HL-60/S4 treated with retinoic acid at 250 ng/mL for 4 days and 3 days (cell line): ENCODE results near the gene PLGRKT.
"Not testable (repeated sequence)": the region's sequence is repeated elsewhere in the genome, so short reads cannot be mapped to it uniquely, and the experiment has no call there.

Source experiments
- in situ Hi-C: fragments of 300-500 bp; cut with MboI; formaldehyde crosslinking; loops from 2 replicates; pipeline ENCODE4 v1.7.0; 2022; ENCODE audit warnings: low sequenced_read_pairs

The PLGRKT gene

GRCh38 chr9:5392285-5392684, 45.4 kb downstream of the PLGRKT start:
- in situ Hi-C loops, result no loop called here

GRCh38 chr9:5389109-5389732, 48.5 kb downstream of the PLGRKT start:
- in situ Hi-C loops, result no loop called here

GRCh38 chr9:5388026-5388819, 49.5 kb downstream of the PLGRKT start:
- in situ Hi-C loops, result no loop called here

GRCh38 chr9:5384436-5384835, 53.3 kb downstream of the PLGRKT start:
- in situ Hi-C loops, result no loop called here

DNA sequence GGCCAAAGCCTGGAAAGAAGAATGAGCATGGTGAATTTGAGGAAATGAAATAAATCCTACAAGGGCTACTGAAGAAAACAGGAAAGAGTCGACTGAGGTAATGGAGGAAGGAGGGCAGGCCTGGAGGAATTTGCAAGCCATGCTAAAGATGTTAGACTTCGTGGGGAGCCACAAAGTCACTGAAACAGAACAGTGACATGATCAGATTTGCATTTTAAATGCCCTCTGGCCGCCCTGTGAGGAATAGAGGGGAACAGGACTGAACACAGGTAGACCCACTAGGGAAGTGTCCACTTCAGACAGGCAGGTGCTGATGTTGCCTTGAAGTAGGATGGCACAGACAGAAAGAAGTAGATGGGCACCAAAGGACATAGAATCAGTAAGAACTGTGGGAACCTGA, 55.2 kb downstream of the PLGRKT start:
- in situ Hi-C loops, result no loop called here

GRCh38 chr9:5375790-5376477, 61.8 kb downstream of the PLGRKT start:
- in situ Hi-C loops, result no loop called here

DNA sequence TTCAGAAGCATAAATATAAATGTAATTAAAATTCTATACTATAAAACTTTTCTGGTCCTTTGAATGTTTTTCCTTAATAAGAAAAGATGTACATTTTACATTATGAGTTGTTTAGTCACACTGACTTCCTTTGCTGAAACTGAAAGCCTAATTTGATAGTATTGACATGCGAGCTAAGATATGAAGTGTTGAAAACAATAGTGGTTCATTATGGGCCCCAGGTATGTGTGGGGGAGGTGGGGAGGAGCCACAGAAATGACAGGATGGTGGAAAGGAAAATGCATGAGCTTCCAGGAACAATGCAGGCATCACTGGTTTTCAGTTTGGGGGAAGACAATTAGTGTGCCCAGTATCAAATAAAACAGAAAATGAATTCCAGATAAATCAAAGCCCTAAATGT, 62.6 kb downstream of the PLGRKT start:
- in situ Hi-C loops, result no loop called here

- in situ Hi-C loops, result no loop called here
These were observed 73.3 kb downstream of the PLGRKT start for GRCh38 chr9:5364294-5365024.

- in situ Hi-C loops, result no loop called here
These were observed 76.3 kb downstream of the PLGRKT start for GRCh38 chr9:5361326-5362010.

- in situ Hi-C loops, result no loop called here
These were observed 77.4 kb downstream of the PLGRKT start for GRCh38 chr9:5360341-5360740.

GRCh38 chr9:5357431-5358105, 80.2 kb downstream of the PLGRKT start:
- in situ Hi-C loops, result no loop called here

DNA sequence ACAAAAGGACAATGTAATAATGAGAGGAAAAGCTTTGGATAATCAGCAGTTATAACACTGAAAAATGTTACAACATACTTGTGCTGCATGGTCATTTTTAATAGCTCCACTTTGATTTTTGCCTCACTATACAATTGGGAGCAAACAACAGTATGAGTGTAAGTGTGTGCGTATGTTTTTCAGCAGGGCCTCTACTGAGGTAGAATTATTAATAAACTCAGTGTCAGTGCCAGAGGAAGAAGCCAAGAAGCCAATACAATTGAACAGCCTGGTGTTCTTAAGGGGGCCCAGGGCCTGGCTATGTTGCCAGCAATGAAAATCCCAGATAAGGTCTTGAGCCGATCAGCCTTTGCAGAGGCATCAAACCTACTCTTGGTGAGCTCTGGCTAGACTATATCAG, 81.9 kb downstream of the PLGRKT start:
- in situ Hi-C loops, result no loop called here

DNA sequence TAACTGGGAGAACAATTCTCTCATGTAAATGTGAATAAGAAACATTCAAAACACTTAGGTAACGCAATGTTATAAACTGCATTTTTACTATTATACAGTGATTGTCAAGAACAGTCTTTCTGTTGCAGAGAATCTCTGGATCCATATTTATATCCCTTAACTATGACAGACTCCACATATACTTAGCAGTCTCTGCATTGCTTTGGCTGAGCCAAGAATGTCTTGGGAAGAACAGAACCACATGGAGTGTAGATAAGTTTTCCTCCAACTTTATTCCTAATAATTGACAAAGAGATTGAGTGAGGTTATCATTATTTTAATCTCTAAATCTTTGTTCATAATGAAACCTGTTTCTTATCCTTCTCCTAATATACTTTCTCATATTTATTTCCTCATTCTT, 82.5 kb downstream of the PLGRKT start:
- in situ Hi-C loops, result no loop called here

DNA sequence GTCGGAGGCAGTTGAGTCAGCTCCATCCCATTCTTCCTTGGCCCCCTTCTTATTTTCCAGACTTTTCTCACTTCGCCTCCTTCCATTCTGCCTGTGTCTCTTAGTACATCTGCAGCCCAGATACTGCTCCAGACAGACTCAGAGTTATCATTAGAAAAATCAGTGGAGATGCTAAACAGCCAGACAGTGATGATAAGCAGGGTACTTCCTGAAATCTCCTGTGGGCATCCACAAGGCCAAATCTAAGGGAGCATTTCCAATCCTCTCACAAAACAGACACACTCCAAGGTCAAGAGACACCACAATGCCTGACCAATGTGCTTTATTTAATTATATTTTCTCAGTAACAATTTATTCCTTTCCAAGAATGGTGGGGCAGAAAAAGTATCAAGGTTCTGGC, 83.5 kb downstream of the PLGRKT start:
- in situ Hi-C loops, result no loop called here

DNA sequence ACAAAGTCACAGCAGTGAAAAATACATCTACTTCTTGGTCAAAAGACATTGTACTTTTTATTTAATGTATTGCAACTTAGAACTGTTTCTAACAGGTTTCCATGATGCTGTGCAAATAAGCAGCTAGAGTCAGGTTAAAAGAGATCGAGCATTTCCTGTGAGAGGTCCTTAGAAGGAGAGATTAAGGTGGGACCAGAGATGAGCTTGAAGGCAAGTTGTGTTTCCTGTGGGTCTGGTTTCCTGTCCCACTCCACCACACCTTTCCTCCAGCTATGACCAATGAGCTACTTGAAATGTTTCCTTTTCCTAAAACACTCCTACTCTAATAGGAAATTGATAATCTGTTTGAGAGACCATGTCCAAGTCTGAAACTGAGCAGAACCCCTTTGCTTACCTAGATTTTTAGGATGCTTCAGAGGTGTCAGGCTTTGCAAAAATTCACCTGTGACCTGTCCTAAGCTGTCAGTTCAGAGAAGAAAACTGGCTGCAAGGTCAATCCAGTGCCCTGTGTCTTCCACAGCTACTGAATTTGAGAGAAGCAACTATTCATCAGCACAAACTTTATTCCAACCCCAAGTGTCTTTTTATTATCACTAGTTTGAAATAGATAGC, 85.0 kb downstream of the PLGRKT start:
- in situ Hi-C loops, result no loop called here

- in situ Hi-C loops, result not testable (repeated sequence)
These were observed 98.4 kb downstream of the PLGRKT start, which contains the start of gene RLN1 for GRCh38 chr9:5338992-5339981. RLN1 (minus strand) TSS chr9:5339876; CDS start chr9:5339746, 130 bp downstream.

- in situ Hi-C loops, result no loop called here
These were observed 101.0 kb downstream of the PLGRKT start for GRCh38 chr9:5336688-5337087.

GRCh38 chr9:5331276-5331675, 106.4 kb downstream of the PLGRKT start:
- in situ Hi-C loops, result not testable (repeated sequence)
